Hepatocyte (in vitro differentiated cells): ENCODE data around the gene ZP4.

ENCODE experiments used
- CTCF ChIP-seq: fragments of 200-600 bp; sonication (generic); IDR thresholded peaks from 2 replicates; pipeline ENCODE4 v1.5.1; 2016; ENCODE audit warnings: antibody characterized with exemption, mild to moderate bottlenecking; ENCODE audit not compliant: poor library complexity
- EZH2 ChIP-seq: fragments of 200-600 bp; sonication (generic); IDR thresholded peaks from 2 replicates; pipeline ENCODE4 v1.6.1; 2016; ENCODE audit warnings: antibody characterized with exemption, mild to moderate bottlenecking, borderline replicate concordance
- EZH2phosphoT487 ChIP-seq: fragments of 200-600 bp; sonication (generic); IDR thresholded peaks from one replicate; pipeline ENCODE4 v1.6.1; 2018; ENCODE audit warnings: antibody characterized with exemption, mild to moderate bottlenecking, low read depth, moderate library complexity; ENCODE audit not compliant: unreplicated experiment, severe bottlenecking

GRCh38 chr1:237884237-237884636 lies 6.5 kb downstream of the ZP4 start:
- TF ChIP-seq EZH2 (no peak), CTCF (no peak), EZH2phosphoT487 (no peak)
